Activated CD4-positive, alpha-beta T cell treated with anti-CD3 and anti-CD28 coated beads for 36 hours (primary cell): Measurements from ENCODE around the gene IL36G. TPM values are rescaled to one million over a fixed set of nuclear protein-coding genes. Genes with fewer than 3 reads are reported as not detected.

Experiments
- ATAC-seq: fragments of 200-7000 bp; cut with Tn5 transposase; one replicate; pipeline ENCODE4 v1.10.0; 2021; ENCODE audit warnings: mild to moderate bottlenecking, moderate library complexity
- CTCF ChIA-PET: fragments of 350-600 bp; sonication (Branson Sonifier 250); formaldehyde crosslinking; loops from one replicate; lab custom pipeline; 2021; ENCODE audit warnings: antibody characterized with exemption; lab: Charles Lee
- POLR2A ChIA-PET: fragments of 350-600 bp; sonication (Branson Sonifier 250); formaldehyde crosslinking; loops from one replicate; lab custom pipeline; 2021; ENCODE audit warnings: antibody characterized with exemption, inconsistent platforms; lab: Charles Lee
- DNase-seq: peaks from one replicate; pipeline ENCODE4 v3.0.0-alpha.2; 2020
- H3K27ac Mint-ChIP-seq: one replicate; pipeline ENCODE4 v1.8.0; 2021; ENCODE audit warnings: mixed read lengths
- H3K27me3 Mint-ChIP-seq: one replicate; pipeline ENCODE4 v1.8.0; 2021; ENCODE audit warnings: mixed read lengths
- H3K36me3 Mint-ChIP-seq: one replicate; pipeline ENCODE4 v1.8.0; 2021; ENCODE audit warnings: low read depth, mixed read lengths
- H3K4me1 Mint-ChIP-seq: one replicate; pipeline ENCODE4 v1.8.0; 2021; ENCODE audit warnings: mixed read lengths
- H3K4me3 Mint-ChIP-seq: one replicate; pipeline ENCODE4 v1.8.0; 2021; ENCODE audit warnings: mild to moderate bottlenecking, moderate library complexity, mixed read lengths
- H3K9me3 Mint-ChIP-seq: one replicate; pipeline ENCODE4 v1.8.0; 2021; ENCODE audit warnings: low read depth, mixed read lengths
- intact Hi-C, 2 experiments: fragments of 100-400 bp; cut with DNase I in 1 of 2; cut with micrococcal nuclease in 1 of 2; formaldehyde crosslinking; loops; one replicate each; pipeline versions ENCODE4 v1.14.2 to v1.15.1; 2022 to 2024; cut with DNase I, micrococcal nuclease
- total RNA-seq, 2 experiments: library from RNA; stranded (reverse); gene quantifications; one replicate each; pipeline ENCODE4 v1.2.3, GENCODE V29; 2021

IL36G gene
- total RNA-seq, 2 experiments from 2014 or later = not detected

- Mint-ChIP-seq H3K9me3 (no peaks in the 10 kb centered on the region), H3K36me3 (no peaks in the 10 kb centered on the region), H3K4me1 (no peaks in the 10 kb centered on the region), H3K4me3 (no peak overlapping the region), H3K27me3 (peaks cover 9% of the 10 kb centered on the region), H3K27ac (no peak overlapping the region)
- intact Hi-C loops = no loop called here
- ChIA-PET POLR2A (no interaction called here), CTCF (interaction anchor here (1.0 to 2.2 kb wide), 5 partner anchors 9 to 62 kb away, joined by 3 to 9 read pairs (median 3); no protein-coding TSS in a partner anchor)
- ATAC-seq (no peak), DNase-seq (no peak)
These were observed 30.4 kb upstream of the IL36G start for GRCh38 chr2:112947374-112947773.

- Mint-ChIP-seq H3K4me1 (no peaks in the 10 kb centered on the region), H3K27ac (no peak overlapping the region), H3K36me3 (no peaks in the 10 kb centered on the region), H3K27me3 (peaks cover 13% of the 10 kb centered on the region), H3K9me3 (no peaks in the 10 kb centered on the region), H3K4me3 (no peak overlapping the region)
- ATAC-seq (no peak), DNase-seq (no peak)
- ChIA-PET POLR2A (no interaction called here), CTCF (interaction anchor here (1.3 kb wide), 2 partner anchors 9 to 10 kb away, joined by 3 read pairs; no protein-coding TSS in a partner anchor)
- intact Hi-C loops = no loop called here
These were observed 28.4 kb upstream of the IL36G start for GRCh38 chr2:112949456-112949855.

GRCh38 chr2:112954364-112954763 is 23.4 kb upstream of the IL36G start:
- H3K36me3 Mint-ChIP-seq = no peaks in the 10 kb centered on the region
- DNase-seq (no peak), ATAC-seq (no peak)
- H3K4me3 Mint-ChIP-seq = no peak overlapping the region
- no peaks in the 10 kb centered on the region for H3K9me3 Mint-ChIP-seq
- peaks cover 7% of the 10 kb centered on the region for H3K27me3 Mint-ChIP-seq
- ChIA-PET POLR2A (no interaction called here), CTCF (interaction anchor here (0.9 to 7.3 kb wide), 5 partner anchors 9 to 205 kb away, joined by 3 to 45 read pairs (median 5); no protein-coding TSS in a partner anchor)
- H3K4me1 Mint-ChIP-seq = no peaks in the 10 kb centered on the region
- intact Hi-C loops = no loop called here
- no peak overlapping the region for H3K27ac Mint-ChIP-seq

GRCh38 chr2:112957511-112957910 is 20.3 kb upstream of the IL36G start:
- H3K4me3 Mint-ChIP-seq = no peak overlapping the region
- DNase-seq (no peak), ATAC-seq (no peak)
- peaks cover 4% of the 10 kb centered on the region for H3K27me3 Mint-ChIP-seq
- POLR2A ChIA-PET = no interaction called here
- no peaks in the 10 kb centered on the region for H3K36me3 Mint-ChIP-seq
- H3K9me3 Mint-ChIP-seq = no peaks in the 10 kb centered on the region
- intact Hi-C loops = loop anchor here in 1 of 2 experiments (5.0 kb wide), 1 partner anchor 205 kb away; no protein-coding TSS in a partner anchor
- no peaks in the 10 kb centered on the region for H3K4me1 Mint-ChIP-seq
- CTCF ChIA-PET = interaction anchor here (0.6 to 7.3 kb wide), 3 partner anchors 16 to 323 kb away, joined by 3 to 45 read pairs (median 3); no protein-coding TSS in a partner anchor
- no peak overlapping the region for H3K27ac Mint-ChIP-seq

- no peak overlapping the region for H3K4me3 Mint-ChIP-seq
- intact Hi-C loops = loop anchor here (1.0 to 5.0 kb wide), 2 partner anchors 206 to 209 kb away; no protein-coding TSS in a partner anchor
- no peak overlapping the region for H3K27ac Mint-ChIP-seq
- H3K27me3 Mint-ChIP-seq = no peaks in the 10 kb centered on the region
- CTCF ChIA-PET = interaction anchor here (0.5 to 7.3 kb wide), 15 partner anchors 9 to 1031 kb away, joined by 3 to 45 read pairs (median 3); partner anchors contain the start of gene IL36G
- ATAC-seq (peak; percentile 94), DNase-seq (peak; percentile 48)
- POLR2A ChIA-PET = no interaction called here
- H3K9me3 Mint-ChIP-seq = no peaks in the 10 kb centered on the region
- H3K36me3 Mint-ChIP-seq = no peaks in the 10 kb centered on the region
- no peaks in the 10 kb centered on the region for H3K4me1 Mint-ChIP-seq
These were observed 19.2 kb upstream of the IL36G start for GRCh38 chr2:112958428-112959108.

- CTCF ChIA-PET = interaction anchor here (0.7 to 7.3 kb wide), 15 partner anchors 8 to 1031 kb away, joined by 3 to 45 read pairs (median 3); partner anchors contain the start of gene IL36G
- H3K9me3 Mint-ChIP-seq = no peaks in the 10 kb centered on the region
- no peak overlapping the region for H3K27ac Mint-ChIP-seq
- ATAC-seq = no peak
- H3K36me3 Mint-ChIP-seq = no peaks in the 10 kb centered on the region
- intact Hi-C loops = loop anchor here (1.0 to 5.0 kb wide), 2 partner anchors 207 to 210 kb away; no protein-coding TSS in a partner anchor
- H3K4me3 Mint-ChIP-seq = no peak overlapping the region
- DNase-seq = no peak
- H3K4me1 Mint-ChIP-seq = no peaks in the 10 kb centered on the region
- no peaks in the 10 kb centered on the region for H3K27me3 Mint-ChIP-seq
- POLR2A ChIA-PET = no interaction called here
These were observed 18.5 kb upstream of the IL36G start for GRCh38 chr2:112959109-112959812.

- intact Hi-C loops = no loop called here
- H3K4me1 Mint-ChIP-seq = no peaks in the 10 kb centered on the region
- no peaks in the 10 kb centered on the region for H3K36me3 Mint-ChIP-seq
- no peak overlapping the region for H3K27ac Mint-ChIP-seq
- ChIA-PET POLR2A (no interaction called here), CTCF (interaction anchor here (1.0 to 3.1 kb wide), 7 partner anchors 18 to 211 kb away, joined by 3 to 20 read pairs (median 4); partner anchors contain the start of gene IL36G)
- ATAC-seq (no peak), DNase-seq (no peak)
- H3K27me3 Mint-ChIP-seq = no peaks in the 10 kb centered on the region
- H3K9me3 Mint-ChIP-seq = no peaks in the 10 kb centered on the region
- no peak overlapping the region for H3K4me3 Mint-ChIP-seq
These were observed 17.5 kb upstream of the IL36G start for GRCh38 chr2:112960230-112960825.

- DNase-seq (no peak), ATAC-seq (no peak)
- Mint-ChIP-seq H3K4me3 (no peak overlapping the region), H3K4me1 (no peaks in the 10 kb centered on the region), H3K36me3 (no peaks in the 10 kb centered on the region), H3K27ac (no peak overlapping the region), H3K9me3 (no peaks in the 10 kb centered on the region), H3K27me3 (no peaks in the 10 kb centered on the region)
- intact Hi-C loops = no loop called here
- ChIA-PET CTCF (interaction anchor here (0.7 to 3.1 kb wide), 5 partner anchors 8 to 98 kb away, joined by 3 to 12 read pairs (median 3); partner anchors contain the start of gene IL36G), POLR2A (no interaction called here)
These were observed 15.3 kb upstream of the IL36G start for GRCh38 chr2:112962308-112963175.

GRCh38 chr2:112967023-112967422 is 10.8 kb upstream of the IL36G start:
- no peak for ATAC-seq
- H3K4me3 Mint-ChIP-seq = no peak overlapping the region
- POLR2A ChIA-PET = no interaction called here
- CTCF ChIA-PET = interaction anchor here (0.7 to 1.8 kb wide), 7 partner anchors 8 to 232 kb away, joined by 3 to 9 read pairs (median 3); no protein-coding TSS in a partner anchor
- H3K36me3 Mint-ChIP-seq = no peaks in the 10 kb centered on the region
- DNase-seq = no peak
- H3K27me3 Mint-ChIP-seq = no peaks in the 10 kb centered on the region
- H3K9me3 Mint-ChIP-seq = no peaks in the 10 kb centered on the region
- no peak overlapping the region for H3K27ac Mint-ChIP-seq
- H3K4me1 Mint-ChIP-seq = peaks cover 5% of the 10 kb centered on the region
- intact Hi-C loops = no loop called here

- no peaks in the 10 kb centered on the region for H3K27me3 Mint-ChIP-seq
- CTCF ChIA-PET = no interaction called here
- H3K36me3 Mint-ChIP-seq = no peaks in the 10 kb centered on the region
- H3K4me1 Mint-ChIP-seq = peaks cover 15% of the 10 kb centered on the region
- no peaks in the 10 kb centered on the region for H3K9me3 Mint-ChIP-seq
- ATAC-seq (peak; percentile 64), DNase-seq (no peak)
- intact Hi-C loops = no loop called here
- no peak overlapping the region for H3K4me3 Mint-ChIP-seq
- POLR2A ChIA-PET = no interaction called here
- H3K27ac Mint-ChIP-seq = no peak overlapping the region
These were observed 5.3 kb upstream of the IL36G start for GRCh38 chr2:112972423-112973086.
